Upper lobe of left lung (tissue), 4 donors: ENCODE data around the gene DEFB125.

Experiments
- CTCF ChIP-seq, 6 experiments: fragments of 450-650 bp in 4 of 6; fragments of 200-600 bp in 2 of 6; sonication (generic) in 2 of 6; IDR thresholded peaks; one replicate each; pipeline ENCODE4 v1.5.1; 2016 to 2019; ENCODE audit warnings: antibody characterized with exemption in 6 of 6
- EP300 ChIP-seq, 4 donors: sonication (generic); formaldehyde crosslinking; IDR thresholded peaks; one replicate each; pipeline ENCODE4 v1.5.1; 2017; ENCODE audit warnings: antibody characterized with exemption in 4 of 4, control low read depth in 2 of 4
- POLR2A ChIP-seq, 4 donors: fragments of 450-650 bp; IDR thresholded peaks; one replicate each; pipeline ENCODE4 v1.5.1; 2016 to 2017; ENCODE audit warnings: antibody characterized with exemption in 4 of 4, mild to moderate bottlenecking in 2 of 4
- POLR2AphosphoS5 ChIP-seq, 2 donors: sonication (generic); formaldehyde crosslinking; IDR thresholded peaks; one replicate each; pipeline ENCODE4 v1.5.1; 2017; ENCODE audit warnings: antibody characterized with exemption in 2 of 2

GRCh38 chr20:64026-64603 is 23.4 kb upstream of the DEFB125 start:
- TF ChIP-seq POLR2AphosphoS5 (IDR thresholded peaks at IDR 0.05): no peak
- no peak for TF ChIP-seq CTCF (IDR thresholded peaks at IDR 0.05)
- TF ChIP-seq EP300 (IDR thresholded peaks at IDR 0.05): no peak
- no peak for TF ChIP-seq POLR2A (IDR thresholded peaks at IDR 0.05)
